RWPE2 (cell line): ENCODE data around the gene PTPRK.

Source experiments
- ATAC-seq: fragments of 200-7000 bp; cut with Tn5 transposase; 3 replicates; pipeline ENCODE4 v1.9.1; 2021; ENCODE audit warnings: low read depth
- DNase-seq: peaks from one replicate; pipeline ENCODE4 v3.0.0-alpha.2; 2020; ENCODE audit warnings: low spot score
- H3K27ac ChIP-seq: fragments of 450-650 bp; 2 replicates; pipeline ENCODE4 v1.5.1; 2017; ENCODE audit warnings: mild to moderate bottlenecking; ENCODE audit not compliant: poor library complexity, severe bottlenecking
- H3K27me3 ChIP-seq: fragments of 250-450 bp; sonication (Bioruptor Pico); 2 replicates; pipeline ENCODE4 v1.5.1; 2021; ENCODE audit warnings: mild to moderate bottlenecking, moderate library complexity; ENCODE audit not compliant: insufficient read depth, poor library complexity, severe bottlenecking
- H3K36me3 ChIP-seq: fragments of 250-450 bp; sonication (Bioruptor Pico); 2 replicates; pipeline ENCODE4 v1.5.1; 2020; ENCODE audit warnings: low read depth, mild to moderate bottlenecking, moderate library complexity
- H3K4me1 ChIP-seq: fragments of 250-450 bp; sonication (Bioruptor Pico); 2 replicates; pipeline ENCODE4 v1.5.1; 2021; ENCODE audit warnings: mild to moderate bottlenecking, moderate library complexity; ENCODE audit not compliant: insufficient read depth, poor library complexity, severe bottlenecking
- H3K4me3 ChIP-seq: fragments of 250-450 bp; sonication (Bioruptor Pico); 2 replicates; pipeline ENCODE4 v1.5.1; 2021; ENCODE audit warnings: mild to moderate bottlenecking, moderate library complexity; ENCODE audit not compliant: severe bottlenecking
- H3K9me3 ChIP-seq: fragments of 250-450 bp; sonication (Bioruptor Pico); 2 replicates; pipeline ENCODE4 v1.5.1; 2021; ENCODE audit warnings: mild to moderate bottlenecking, moderate library complexity; ENCODE audit not compliant: severe bottlenecking
- TF ChIP-seq, protein P1 (sequence below): fragments of 450-650 bp; IDR thresholded peaks from one replicate; pipeline ENCODE4 v1.5.1; 2017; ENCODE audit warnings: mild to moderate bottlenecking, moderate library complexity; ENCODE audit not compliant: poor library complexity, severe bottlenecking

The PTPRK gene

GRCh38 chr6:128124713-128125112, 395.7 kb downstream of the PTPRK start:
- H3K4me3 ChIP-seq: no peak overlapping the region
- TF ChIP-seq, protein P1, sequence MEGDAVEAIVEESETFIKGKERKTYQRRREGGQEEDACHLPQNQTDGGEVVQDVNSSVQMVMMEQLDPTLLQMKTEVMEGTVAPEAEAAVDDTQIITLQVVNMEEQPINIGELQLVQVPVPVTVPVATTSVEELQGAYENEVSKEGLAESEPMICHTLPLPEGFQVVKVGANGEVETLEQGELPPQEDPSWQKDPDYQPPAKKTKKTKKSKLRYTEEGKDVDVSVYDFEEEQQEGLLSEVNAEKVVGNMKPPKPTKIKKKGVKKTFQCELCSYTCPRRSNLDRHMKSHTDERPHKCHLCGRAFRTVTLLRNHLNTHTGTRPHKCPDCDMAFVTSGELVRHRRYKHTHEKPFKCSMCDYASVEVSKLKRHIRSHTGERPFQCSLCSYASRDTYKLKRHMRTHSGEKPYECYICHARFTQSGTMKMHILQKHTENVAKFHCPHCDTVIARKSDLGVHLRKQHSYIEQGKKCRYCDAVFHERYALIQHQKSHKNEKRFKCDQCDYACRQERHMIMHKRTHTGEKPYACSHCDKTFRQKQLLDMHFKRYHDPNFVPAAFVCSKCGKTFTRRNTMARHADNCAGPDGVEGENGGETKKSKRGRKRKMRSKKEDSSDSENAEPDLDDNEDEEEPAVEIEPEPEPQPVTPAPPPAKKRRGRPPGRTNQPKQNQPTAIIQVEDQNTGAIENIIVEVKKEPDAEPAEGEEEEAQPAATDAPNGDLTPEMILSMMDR: no peak
- peaks cover 7% of the 10 kb centered on the region for H3K4me1 ChIP-seq
- no peaks in the 10 kb centered on the region for H3K9me3 ChIP-seq
- H3K27ac ChIP-seq: no peak overlapping the region
- no peaks in the 10 kb centered on the region for H3K27me3 ChIP-seq
- ATAC-seq (peak; percentile 53; the same call in 1 of the 3 replicates), DNase-seq (no peak)
- H3K36me3 ChIP-seq: peaks cover 6% of the 10 kb centered on the region; the same call in 1 of the 2 replicates

- H3K27me3 ChIP-seq: no peaks in the 10 kb centered on the region
- peaks cover 6% of the 10 kb centered on the region; the same call in 1 of the 2 replicates for H3K36me3 ChIP-seq
- H3K9me3 ChIP-seq: no peaks in the 10 kb centered on the region
- H3K4me3 ChIP-seq: no peak overlapping the region
- H3K4me1 ChIP-seq: peaks cover 7% of the 10 kb centered on the region
- no peak for ATAC-seq
- no peak for DNase-seq
- TF ChIP-seq, protein P1: no peak
- no peak overlapping the region for H3K27ac ChIP-seq
These were observed 398.8 kb downstream of the PTPRK start for GRCh38 chr6:128121610-128122009.

GRCh38 chr6:128121190-128121589, 399.2 kb downstream of the PTPRK start:
- ATAC-seq (no peak), DNase-seq (no peak)
- Histone ChIP-seq H3K9me3 (no peaks in the 10 kb centered on the region), H3K4me1 (peaks cover 7% of the 10 kb centered on the region), H3K27me3 (no peaks in the 10 kb centered on the region), H3K4me3 (no peak overlapping the region), H3K27ac (no peak overlapping the region), H3K36me3 (peaks cover 6% of the 10 kb centered on the region; the same call in 1 of the 2 replicates)
- TF ChIP-seq, protein P1: no peak

DNA sequence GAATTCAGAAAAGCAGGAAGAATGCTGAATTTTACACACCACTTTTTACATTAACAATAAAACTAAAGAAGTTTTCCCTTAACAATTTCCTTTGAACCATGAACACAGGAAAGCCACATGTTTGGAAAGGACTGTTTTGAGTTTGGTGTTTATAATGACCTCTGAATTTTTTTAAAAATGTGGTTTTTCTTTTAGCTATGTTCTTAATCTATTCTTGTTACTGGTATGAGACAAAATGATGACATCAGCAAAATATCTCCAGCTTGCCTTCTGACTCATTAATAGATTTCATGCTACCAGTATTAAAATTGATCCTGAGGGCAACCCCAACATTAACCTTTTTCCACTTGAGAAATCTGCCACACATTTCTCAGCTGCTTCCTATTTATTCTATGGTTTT, 402.0 kb downstream of the PTPRK start:
- H3K4me3 ChIP-seq: no peak overlapping the region
- H3K4me1 ChIP-seq: peaks cover 7% of the 10 kb centered on the region
- peaks cover 9% of the 10 kb centered on the region; the same call in 1 of the 2 replicates for H3K36me3 ChIP-seq
- ATAC-seq (no peak), DNase-seq (no peak)
- no peaks in the 10 kb centered on the region for H3K9me3 ChIP-seq
- H3K27ac ChIP-seq: no peak overlapping the region
- TF ChIP-seq, protein P1: no peak
- H3K27me3 ChIP-seq: no peaks in the 10 kb centered on the region

- H3K9me3 ChIP-seq: no peaks in the 10 kb centered on the region
- H3K27me3 ChIP-seq: no peaks in the 10 kb centered on the region
- DNase-seq: no peak
- ATAC-seq: no peak
- TF ChIP-seq, protein P1: no peak
- H3K36me3 ChIP-seq: peaks cover 9% of the 10 kb centered on the region
- H3K27ac ChIP-seq: no peak overlapping the region
- peaks cover 7% of the 10 kb centered on the region for H3K4me1 ChIP-seq
- no peak overlapping the region for H3K4me3 ChIP-seq
These were observed 402.5 kb downstream of the PTPRK start for GRCh38 chr6:128117916-128118315.
